ENCODE measurements around the gene ELOVL1.

ELOVL1 gene

DNA sequence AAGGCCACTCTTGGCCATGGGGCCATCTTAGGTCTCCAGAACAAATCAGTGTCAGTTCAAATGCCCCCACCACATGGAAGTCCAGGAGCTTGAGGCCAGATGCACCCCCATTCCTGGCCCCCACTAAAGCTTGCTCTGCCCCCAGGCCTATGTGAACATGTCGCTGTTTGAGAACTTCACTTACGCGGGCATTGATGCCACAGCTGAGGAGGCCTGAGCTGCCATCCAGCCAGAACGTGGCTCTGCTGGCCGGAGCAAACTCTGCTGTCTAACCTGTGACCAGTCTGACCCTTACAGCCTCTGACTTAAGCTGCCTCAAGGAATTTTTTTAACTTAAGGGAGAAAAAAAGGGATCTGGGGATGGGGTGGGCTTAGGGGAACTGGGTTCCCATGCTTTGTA lies 45.3 kb downstream of the ELOVL1 start:
- no peak for DNase-seq

DNA sequence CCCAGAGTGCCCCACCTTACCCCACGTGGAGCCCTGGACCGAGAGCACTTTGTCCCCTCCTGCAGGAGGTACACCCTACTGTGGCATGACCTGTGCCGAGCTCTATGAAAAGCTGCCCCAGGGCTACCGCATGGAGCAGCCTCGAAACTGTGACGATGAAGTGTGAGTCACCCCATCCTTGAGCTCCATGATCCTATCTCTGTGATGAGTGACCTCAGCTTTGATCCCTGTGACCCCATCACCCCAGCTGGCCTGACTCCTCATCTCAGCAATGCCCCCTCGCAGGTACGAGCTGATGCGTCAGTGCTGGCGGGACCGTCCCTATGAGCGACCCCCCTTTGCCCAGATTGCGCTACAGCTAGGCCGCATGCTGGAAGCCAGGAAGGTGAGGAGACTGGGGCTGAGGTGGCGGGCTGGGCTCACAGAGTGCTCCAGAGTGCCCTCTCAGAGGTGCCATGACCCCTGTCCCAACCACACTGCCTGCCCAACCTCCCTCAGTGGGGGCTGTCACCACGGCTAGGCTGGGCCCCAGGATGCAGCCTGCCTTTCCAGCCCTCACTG lies 46.4 kb downstream of the ELOVL1 start:
- DNase-seq, result no peak

DNA sequence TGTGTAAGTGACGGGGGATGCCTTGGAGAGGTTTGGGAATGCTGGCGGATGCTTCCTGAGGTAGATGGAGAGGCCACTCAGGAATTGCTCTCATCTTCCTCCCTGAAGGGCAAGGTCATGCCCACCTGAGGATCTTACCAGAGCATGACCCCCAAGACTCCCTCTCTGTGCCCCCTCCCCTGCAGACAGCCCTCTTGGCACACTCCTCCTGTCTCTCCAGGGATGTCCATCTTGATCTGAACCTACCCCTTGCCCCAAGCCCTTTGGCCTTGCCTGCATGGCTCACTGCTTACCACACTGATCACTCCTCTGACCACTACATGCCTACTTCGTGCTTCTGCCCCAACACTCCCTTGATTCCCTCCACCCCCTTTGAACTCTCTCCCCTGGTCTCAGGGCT lies 48.0 kb downstream of the ELOVL1 start:
- no peak for DNase-seq

DNA sequence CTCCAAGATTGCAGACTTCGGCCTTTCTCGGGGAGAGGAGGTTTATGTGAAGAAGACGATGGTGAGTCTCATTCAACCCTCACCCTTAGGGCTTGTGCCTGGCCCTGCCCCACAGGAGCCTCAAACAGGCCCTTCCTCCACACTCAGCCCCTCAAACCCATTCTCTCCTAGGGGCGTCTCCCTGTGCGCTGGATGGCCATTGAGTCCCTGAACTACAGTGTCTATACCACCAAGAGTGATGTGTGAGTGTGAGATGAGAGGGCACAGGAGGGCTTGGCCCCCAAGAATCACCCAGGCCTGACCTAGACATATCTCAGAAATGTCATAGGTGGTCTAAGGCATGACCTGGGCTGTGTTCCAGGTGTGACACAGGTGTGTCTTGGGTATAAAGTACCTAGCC lies 48.5 kb downstream of the ELOVL1 start:
- no peak for DNase-seq

DNA sequence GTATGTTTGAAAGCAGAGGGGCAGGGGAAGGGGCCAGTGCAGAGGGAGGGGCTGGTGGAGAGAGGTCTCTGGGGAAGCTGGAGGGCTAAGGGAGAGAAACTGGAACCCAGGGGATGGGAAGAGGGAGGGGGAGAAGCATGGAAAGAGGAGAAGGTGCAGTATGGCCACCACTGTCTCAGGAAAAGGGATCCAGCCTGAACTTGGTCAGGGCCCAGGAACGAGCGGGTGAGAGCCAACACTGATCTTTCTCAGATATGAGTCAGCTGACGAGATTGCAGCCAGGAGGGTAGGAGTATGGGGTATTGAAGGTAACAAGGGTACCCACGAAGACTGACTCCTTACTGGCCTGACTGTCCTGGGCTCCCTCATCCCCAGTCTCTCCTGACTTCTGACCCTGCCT lies 49.0 kb downstream of the ELOVL1 start:
- DNase-seq, result no peak

DNA sequence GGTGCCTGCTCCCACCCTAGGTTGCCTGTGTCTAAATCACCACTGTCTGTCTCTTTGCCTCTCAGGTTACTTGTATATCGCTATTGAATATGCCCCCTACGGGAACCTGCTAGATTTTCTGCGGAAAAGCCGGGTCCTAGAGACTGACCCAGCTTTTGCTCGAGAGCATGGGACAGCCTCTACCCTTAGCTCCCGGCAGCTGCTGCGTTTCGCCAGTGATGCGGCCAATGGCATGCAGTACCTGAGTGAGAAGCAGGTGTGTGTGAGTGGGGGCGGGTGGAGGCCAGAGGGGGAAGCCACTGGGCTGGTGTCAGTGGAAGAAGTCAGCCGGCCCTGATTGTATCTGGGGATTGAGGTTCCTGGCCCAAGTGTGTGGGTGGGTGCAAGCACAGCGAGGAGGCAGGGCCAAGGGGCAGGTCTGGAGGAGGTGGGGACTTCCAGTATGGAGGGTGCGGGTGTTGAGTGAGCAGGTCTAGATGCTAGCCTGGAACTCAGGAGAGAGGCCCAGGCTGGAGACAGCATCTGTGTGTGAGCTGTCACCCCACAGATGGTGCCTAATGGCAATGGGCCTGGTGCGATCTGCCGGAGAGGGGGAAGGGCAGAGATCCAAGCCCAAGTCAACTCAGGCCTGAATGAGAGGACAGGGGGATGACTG lies 49.9 kb downstream of the ELOVL1 start:
- DNase-seq, result no peak

DNA sequence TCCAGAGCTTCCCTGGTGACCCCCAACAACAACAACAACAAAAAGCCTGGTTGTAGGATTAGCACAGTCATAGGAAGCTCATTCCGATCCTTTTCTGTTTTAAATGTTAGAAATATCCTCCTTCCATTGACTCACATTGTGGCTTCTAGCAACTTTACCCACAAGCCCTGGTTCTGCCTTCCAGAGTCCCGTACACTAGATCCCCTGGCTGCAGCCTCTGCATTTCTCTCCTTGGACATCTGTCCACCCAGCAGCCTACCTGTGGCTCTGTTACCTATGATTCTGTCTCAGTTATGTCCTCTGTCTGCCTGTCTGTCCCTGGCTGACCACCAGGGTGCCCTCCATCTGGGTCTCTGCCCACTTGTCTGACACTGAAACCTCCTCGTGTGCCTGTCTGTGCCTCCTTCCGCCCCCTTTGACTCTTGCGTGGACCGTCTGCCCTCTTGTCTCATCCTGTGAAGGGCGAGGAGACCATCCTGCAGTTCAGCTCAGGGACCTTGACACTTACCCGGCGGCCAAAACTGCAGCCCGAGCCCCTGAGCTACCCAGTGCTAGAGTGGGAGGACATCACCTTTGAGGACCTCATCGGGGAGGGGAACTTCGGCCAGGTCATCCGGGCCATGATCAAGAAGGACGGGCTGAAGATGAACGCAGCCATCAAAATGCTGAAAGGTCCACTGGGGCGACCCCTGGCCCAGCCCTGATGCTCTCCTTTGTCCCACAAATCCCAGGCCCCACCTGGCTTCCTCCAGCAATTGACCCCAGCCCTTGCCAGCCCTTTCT lies 50.9 kb downstream of the ELOVL1 start:
- DNase-seq, result no peak

DNA sequence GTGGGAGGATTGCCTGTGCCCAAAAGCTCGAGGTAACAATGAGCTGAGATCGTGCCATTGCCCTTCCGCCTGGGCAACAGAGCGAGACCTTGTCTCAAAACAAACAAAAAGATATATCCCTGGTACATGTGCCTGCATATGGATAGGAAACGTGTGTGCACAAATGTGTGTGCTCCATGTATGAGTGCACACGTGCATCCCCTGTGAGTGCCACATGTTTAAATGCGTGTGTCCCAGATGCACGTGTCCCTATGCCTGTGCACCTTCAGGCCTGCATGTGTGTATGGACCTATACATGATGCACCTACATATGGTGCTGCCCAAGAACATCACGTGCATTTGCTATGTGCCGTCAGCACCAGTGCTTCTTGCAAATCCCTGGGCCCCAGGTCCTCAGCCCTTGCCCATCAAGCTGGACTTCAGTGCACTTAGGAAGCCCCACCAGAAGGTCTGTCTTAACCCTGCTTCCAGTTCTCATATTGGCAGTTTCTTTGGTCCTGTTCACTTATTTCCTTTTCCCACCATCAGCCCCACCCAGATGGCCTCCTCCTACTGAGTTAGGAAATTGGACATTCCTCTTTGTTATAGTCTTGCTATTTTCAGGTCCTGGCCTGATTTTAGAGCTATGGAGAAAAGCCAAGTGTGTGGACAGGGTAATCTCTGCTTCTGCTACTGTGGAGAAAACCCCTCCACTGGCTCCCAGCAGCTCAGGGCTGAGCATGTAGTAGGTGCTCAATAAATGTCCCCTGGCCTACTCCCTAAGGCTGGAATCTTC lies 51.7 kb downstream of the ELOVL1 start:
- no peak for DNase-seq

DNA sequence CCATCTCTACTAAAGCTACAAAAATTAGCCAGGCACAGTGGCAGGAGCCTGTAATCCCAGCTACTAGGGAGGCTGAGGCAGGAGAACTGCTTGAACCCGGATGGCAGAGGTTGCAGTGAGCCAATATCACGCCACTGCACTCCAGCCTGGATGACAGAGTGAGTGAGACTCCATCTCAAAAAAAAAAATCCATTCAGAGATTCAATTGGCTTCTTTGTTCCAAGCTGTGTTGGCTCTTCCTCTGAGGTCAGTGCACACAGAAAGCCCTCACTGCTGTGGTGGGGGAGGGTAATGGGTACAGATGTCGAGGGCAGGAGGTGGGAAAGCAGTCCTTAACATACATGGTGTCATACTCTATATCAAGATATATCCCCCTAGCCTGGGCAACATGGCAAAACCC lies 52.3 kb downstream of the ELOVL1 start:
- no peak for DNase-seq

DNA sequence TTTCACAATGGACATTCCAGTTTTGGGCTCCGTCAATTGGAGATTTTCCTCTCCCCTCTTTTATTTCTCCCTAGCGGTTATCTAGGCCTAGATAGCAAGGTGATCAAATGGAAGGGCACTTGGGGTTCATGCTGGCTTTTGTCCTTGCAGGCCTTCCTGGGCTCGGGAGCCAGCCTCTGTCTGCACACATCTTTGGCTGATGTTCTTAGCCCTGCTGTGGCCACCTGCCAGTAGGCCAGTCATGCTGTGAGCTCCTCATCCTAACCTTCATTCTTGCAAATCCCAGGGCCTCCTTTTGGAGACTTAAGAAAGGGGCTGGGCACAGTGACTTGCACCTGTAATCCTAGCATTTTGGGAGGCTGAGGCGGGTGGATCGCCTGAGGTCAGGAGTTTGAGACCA lies 53.6 kb downstream of the ELOVL1 start:
- DNase-seq, result no peak

DNA sequence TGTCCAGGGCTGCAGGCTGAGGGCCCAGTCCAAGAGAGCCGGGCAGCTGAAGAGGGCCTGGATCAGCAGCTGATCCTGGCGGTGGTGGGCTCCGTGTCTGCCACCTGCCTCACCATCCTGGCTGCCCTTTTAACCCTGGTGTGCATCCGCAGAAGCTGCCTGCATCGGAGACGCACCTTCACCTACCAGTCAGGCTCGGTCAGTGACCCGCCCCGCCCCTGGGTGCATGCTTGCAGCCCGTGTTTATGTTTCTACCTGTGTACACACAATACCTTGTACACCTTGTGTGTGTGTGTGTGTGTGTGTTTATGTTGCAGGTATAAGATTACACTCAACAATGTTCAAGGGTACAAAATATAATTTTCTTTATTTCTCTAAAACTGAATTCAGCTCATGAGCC lies 54.0 kb downstream of the ELOVL1 start:
- DNase-seq, result no peak

All from activated gamma-delta T cell treated with Interleukin-2 at 50 U/mL for 16 hours (primary cell).